NCI-H2196 treated with DMSO at 0.1 percent for 48 hours (cell line): Measurements from ENCODE around the gene EYS.

ENCODE experiments used
- DNase-seq: peaks from one replicate; lab custom pipeline; 2025; ENCODE audit not compliant: unreplicated experiment; lab: John Stamatoyannopoulos, UW

EYS gene

GRCh38 chr6:64750910-64751309 is 956.1 kb downstream of the EYS start:
- no peak for DNase-seq

DNA sequence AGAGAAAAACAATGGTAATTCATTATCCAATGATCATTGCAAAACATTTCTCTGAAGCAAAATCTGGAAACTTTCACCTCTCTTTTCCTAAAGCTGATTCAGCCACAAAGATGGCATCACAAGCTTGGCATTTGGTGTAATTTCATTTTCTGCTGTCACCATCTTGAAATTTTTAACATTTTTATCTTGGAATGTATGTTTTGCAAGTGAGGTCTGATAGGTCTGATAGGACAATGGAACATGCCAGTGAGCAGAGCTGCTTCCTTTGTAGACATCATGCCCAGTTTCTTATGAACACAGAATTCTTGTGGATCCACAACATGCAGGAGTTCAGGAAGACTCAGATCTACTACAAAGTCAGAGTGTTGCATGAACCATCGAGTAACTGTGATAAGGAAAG is 969.6 kb downstream of the EYS start:
- no peak for DNase-seq

GRCh38 chr6:64736421-64736950 is 970.5 kb downstream of the EYS start:
- DNase-seq, result no peak

DNA sequence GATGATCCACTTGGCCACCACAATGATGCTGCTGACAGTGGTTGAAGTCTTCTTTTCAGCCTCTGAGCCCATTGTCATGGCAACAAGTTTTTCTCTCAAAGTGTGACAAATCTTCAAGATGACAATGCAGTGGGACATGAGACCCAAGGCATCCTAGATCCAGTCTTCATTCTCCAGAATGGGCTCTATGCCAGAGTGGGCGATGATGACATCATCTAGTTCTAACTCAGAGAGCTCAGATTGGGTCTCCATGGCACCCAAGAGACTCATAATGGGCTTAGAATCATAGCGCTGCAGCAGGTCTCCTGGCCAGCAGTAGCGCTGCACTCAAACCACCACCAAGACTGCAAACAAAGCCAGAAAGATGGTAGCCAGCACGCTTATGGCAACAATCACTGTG is 973.6 kb downstream of the EYS start:
- no peak for DNase-seq

DNA sequence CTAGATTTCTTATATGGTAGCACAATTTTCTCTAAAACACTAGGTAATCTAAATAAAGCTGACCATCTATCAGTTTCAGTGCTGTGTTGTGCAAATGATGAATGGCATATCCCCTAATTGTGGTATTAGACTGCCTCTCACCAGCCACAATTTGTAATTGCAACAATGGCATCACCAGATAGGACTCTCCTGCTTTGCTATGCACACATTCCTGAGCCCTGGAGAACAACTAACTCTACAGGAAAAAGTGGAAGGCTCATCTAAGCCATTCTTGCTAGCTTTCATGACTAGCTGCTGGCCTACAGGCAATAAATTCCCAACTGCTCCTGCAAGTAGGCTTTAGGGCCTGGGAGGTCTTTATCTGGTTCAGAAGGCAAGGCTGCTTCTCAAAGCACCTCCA is 974.1 kb downstream of the EYS start:
- no peak for DNase-seq

GRCh38 chr6:64729522-64729921 is 977.5 kb downstream of the EYS start:
- no peak for DNase-seq

GRCh38 chr6:64727075-64727474 is 980.0 kb downstream of the EYS start:
- no peak for DNase-seq

DNA sequence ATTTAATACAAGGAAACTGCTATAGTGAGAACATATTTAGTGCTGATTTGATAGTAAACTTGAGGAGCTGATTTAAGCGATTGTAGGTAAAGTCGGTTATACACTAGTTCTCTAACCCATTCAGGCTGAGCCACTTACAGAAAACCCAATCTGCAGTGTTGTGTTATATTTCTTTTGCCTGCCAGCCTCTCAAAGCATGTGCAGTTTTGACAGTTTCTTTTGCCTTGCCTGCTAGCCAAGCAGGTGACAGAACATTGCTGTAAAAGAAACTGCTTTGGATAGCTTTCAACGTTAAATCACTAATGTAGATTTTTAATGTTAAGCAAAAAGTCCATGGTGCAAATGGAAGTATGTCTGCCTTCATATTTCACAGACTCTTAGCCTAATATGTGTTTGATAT is 982.9 kb downstream of the EYS start:
- no peak for DNase-seq

DNA sequence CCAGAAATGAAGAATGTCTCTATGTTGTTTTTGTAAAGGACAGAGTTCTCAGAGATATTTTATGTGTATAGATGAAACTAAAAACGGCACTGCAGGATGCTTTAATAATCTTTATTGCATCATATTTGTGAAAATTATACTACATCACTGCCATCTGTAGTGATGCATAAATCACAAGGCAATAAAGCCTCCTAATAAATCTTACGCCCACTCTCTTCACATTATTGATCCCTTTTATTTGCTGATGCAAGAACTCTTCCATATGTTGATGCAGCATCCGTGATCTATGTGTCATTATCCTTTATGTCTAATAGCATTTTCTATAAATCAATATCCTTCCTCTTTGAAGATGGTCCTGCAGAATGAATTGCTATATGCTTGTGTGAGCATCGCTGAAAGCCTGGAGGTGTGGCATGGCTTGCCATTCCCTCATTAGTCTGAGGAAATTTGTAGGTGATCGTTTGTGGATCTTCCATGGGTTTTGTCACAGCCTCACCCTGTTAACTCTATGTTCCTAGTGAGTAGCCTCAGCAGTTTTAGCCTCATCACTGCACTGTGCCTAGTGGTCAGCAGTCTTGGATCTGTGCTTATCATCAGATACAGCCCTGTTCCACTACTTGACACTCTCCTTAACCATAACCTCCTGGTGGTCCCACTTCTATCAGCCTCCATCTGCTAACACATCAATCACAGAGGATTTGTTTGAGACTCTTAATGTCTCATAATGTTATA is 983.5 kb downstream of the EYS start:
- DNase-seq, result no peak

DNA sequence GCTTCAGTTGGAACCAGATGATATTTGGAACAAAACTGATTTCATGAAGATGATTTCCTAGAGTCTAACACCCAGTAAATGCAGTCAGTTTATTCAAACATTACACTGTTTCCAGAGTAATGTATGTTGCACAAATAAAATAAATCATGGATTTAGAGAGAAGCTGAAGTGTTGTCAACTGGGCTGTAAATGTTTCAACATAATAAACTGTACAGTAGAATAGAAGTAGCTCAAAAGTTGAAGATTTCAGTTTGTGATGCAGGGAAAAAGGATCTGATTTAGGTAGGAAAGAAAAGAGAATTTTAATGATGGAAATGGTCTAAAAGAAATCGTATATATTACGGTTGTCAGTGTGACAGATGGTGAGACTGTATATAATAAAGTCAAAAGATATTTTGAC is 985.2 kb downstream of the EYS start:
- no peak for DNase-seq

DNA sequence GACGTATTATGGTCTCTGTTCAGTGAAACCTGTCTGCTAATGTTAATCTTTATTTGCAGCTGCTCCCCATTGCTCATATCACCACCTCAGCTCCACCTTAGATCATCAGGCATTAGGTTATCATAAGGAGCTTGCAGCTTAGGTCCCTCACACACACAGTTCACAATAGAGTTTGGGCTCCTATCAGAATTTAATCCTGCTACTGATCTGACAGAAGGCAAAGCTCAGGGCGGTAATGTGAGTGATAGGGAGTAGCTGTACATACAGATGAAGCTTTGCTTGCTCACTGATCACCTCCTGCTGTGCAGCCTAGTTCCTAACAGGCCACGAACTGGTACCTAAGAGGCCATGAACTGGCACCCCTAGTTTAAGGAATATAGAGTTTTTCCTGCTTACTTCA is 989.7 kb downstream of the EYS start:
- no peak for DNase-seq

DNA sequence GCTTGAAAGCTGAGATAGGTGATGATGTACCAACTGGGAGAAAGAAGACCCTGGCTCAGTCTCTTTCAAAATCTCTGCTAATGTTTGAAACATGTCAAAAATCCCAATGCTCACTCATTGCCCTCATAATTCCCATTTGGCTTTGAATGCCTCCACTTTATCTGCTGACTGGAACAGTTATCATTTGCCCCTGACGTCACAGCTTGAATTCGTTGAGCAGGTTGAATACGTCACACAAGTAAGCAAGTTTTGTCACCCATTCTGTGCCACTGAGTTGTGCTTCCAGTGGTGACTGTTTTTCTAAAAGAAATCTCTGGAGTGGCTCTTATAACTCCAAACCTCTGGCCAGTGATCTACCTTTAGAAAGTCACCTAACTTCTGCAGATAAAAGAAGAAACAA is 991.4 kb downstream of the EYS start:
- no peak for DNase-seq

DNA sequence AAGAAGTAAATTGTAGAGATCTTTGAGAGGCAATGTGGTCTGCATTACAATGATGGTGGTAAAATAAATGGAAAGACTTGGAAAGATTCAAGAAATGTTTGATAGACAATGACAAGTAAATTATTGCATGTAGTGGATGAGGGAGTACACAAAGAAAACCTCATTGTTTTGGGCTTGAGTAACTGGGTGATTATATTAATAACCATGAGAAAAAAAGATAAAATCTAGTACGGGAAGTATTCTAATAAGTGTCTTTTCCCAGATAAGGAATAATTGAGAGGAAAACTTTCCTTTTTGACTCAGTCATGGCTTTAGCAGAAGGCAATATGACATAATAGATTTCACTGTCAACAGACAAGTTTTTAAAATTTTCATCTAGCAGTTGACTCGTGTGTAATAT is 993.0 kb downstream of the EYS start:
- no peak for DNase-seq

DNA sequence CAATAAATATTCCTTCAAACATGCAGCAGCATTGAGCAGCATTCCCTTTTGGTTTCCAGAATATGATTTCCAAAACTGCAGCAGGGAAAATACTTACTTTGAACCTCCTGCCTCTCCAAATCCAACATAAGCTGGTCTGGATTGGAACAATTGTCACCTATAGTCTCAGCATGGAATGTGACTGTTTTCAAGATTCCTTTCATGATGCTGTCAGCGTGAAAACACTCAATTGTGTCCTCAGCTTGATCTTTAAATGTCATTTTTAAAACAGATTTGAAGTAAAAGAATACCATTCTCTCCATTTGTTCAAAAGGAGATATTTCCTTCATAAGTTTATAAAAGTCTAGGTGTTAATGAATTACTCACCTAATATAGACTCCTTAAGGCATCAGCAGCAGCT is 993.9 kb downstream of the EYS start:
- no peak for DNase-seq

DNA sequence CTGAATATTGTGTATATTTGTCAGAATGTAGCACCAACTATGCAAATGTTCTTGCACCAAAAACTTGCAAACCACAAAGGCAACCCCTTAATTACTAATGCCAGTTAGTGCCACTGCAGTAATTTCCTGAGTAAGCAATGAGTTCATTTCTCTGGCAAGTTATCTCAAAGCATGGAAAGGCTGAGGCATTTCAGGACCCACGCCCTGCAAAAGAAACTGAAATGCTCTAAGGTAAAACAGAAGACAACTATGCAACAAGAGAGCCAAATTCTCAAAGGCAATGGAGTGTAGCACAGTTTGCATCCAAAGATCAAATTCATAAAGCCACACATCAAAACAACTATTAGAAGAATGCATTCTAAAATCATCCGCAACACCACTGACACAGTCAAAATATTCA is 994.4 kb downstream of the EYS start:
- no peak for DNase-seq

GRCh38 chr6:64703922-64704321 is 1003.1 kb downstream of the EYS start:
- DNase-seq, result no peak

- DNase-seq, result no peak
Measured at GRCh38 chr6:64696053-64696452, 1011.0 kb downstream of the EYS start.

GRCh38 chr6:64694356-64694755 is 1012.7 kb downstream of the EYS start:
- DNase-seq, result no peak

DNA sequence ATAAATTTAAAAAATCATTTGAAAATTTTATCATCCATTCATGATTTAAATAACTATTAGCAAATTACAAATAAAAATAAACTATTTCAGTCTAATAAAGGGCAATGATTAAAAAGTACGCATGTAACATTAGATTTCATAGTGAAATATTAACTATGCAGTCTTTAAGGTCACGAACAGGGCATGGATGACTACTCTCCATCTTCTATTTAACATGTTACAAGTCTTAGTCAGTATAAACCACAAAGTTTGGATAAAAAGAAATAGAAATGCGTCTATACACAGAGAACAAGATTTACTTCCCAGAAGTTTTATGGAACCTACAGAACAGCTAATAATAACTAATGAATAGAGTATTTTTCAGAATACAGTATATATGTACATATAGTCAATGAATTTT is 1016.0 kb downstream of the EYS start:
- no peak for DNase-seq

- no peak for DNase-seq
Measured at GRCh38 chr6:64685401-64685800, 1021.6 kb downstream of the EYS start.

DNA sequence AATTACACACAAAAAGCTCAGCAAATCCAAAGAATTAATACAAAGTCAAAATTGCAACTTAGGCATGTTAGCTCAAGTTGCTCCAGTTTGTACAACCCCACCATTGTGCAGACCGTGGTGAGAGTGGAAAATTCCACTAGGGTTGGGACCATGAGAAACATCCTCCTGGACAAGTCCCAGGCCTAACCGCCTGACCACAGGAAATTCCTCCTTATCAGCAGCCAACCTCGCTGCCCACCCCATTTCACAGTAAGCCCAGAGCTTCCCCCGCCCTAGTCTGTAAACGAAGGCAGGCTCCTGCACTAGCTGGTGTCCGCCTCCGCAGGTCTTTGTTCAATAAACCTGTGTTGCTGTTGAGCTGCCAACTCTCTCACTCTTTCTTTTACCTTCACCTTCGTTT is 1023.3 kb downstream of the EYS start:
- no peak for DNase-seq

- no peak for DNase-seq
Measured at GRCh38 chr6:64681416-64682160, 1025.4 kb downstream of the EYS start.

DNA sequence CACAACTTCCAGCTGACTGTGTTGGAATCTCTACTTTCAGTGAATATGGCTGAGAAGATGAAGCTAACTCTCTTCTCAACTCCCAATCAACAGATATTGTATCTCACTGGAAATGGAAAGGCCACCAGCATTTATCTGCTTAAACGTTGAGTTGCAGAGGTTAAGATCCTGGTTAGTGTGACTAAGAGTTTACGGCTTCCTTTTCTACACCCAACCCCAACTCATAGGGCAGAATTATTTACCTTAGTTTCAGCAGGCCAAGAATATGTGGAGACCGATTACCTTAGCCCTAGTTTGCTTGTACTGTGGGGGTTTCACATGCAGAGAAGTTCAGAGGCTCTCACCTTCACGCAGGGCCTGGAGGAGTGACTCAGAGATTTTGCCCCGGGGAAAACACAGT is 1026.6 kb downstream of the EYS start:
- no peak for DNase-seq
